Measurements from ENCODE around the gene SLC4A4. TPM values are rescaled to one million over a fixed set of nuclear protein-coding genes. Genes with fewer than 3 reads are reported as not detected.
A peak's percentile ranks its signal among the peaks of the same experiment; 100 is the strongest.

Gene SLC4A4
- total RNA-seq, 1 experiment from 2014 or later = 4.8 TPM

GRCh38 chr4:71356924-71357663, 18.3 kb downstream of the SLC4A4 start:
- no peak for DNase-seq (ENCODE audit: low spot score)

- no peak for DNase-seq (ENCODE audit: low spot score)
Measured at GRCh38 chr4:71360844-71361243, 22.0 kb downstream of the SLC4A4 start.

DNA sequence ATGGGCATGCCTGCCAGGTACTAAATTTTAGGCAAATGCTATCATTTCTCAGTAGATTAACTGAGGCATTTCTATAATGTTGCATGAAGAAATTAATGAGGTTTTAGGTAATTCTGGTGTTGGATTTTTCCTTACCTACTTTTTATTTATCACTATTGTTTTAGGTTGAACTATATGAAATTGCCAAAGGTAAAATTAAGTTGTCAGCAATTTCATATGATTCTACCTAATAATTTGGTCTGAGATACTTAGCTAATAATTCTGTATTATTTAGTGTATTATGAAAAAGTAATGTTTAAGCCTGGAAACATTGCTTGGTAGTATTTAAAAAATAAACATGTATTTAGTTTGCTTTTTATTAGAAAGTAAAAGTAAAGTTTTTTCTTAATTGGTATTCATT, 22.7 kb downstream of the SLC4A4 start:
- DNase-seq (ENCODE audit: low spot score) = no peak

DNA sequence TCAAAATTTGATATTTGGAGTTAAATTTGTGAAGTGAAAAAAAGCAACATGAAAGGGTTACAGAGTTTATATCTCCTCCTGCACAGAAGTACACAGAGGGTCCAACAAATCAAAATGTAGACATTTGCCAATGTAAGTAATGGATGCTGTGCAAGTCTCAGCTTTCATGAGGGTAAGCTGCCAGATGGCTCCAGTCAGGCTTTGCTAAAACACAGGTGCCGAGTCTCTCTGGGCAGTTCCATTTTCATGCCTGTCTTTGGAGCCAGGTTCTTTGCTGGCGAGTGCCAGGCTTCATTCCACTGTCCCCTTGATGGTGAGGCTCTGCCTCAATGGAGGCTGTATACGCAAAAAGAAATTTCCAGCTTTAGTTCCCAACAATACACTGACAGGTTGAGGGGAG, 27.9 kb downstream of the SLC4A4 start:
- no peak for DNase-seq (ENCODE audit: low spot score)

DNA sequence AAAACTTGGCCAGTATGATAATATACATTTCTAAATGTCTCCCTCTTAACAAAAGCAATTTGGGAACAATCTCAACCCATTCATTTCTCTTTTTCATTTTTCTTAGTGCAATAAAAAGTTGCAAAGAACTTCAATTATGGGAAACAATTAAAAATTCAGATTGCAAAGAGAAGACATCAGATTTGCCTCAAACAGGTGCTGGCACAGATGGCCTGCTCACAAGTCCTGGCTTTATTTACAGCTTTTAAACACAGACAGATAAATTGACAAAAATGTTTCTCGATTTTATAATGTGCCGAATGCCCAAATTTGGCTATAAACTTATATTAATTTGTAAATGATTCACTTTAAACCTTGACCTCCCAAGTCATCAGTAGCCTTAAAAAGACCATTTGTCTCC, 28.7 kb downstream of the SLC4A4 start:
- DNase-seq (ENCODE audit: low spot score) = no peak

DNA sequence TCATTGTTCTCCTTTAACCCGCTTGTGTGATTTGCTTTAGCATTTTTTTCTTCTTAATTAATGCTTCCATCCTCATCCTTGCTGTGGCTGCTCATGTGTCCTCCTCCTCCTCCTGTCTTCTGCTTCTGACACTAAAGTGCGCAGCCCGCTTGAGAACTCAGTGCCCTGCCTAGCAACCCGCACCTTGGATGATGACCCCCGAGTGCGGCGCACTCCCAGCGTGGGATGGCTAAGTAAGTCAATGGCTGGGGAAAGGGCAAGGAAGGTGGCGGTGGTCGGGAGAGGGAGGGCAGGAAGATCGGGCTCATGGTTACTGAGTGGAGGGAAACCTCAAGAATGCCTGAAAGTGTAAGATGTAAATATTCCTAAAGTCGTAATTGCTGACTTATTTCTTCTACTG, 30.1 kb downstream of the SLC4A4 start:
- no peak for DNase-seq (ENCODE audit: low spot score)

DNA sequence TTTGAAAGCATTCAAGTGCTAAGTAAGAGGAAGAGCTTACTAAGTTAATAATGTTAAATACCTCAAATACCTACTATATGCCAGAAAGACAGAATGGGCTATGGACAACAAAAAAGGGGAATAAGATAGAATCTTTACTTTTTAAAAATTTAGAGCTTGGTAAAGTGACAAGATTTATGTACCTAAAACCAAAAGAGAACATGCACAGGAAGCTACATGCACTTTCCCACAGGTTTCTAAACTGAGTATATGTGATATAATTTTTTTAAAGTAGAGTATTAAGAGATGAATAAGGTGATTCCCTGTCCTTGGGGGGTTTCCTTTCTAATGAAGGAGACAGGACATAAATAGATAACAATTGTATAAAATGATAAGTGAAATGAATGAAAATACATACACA, 30.7 kb downstream of the SLC4A4 start:
- no peak for DNase-seq (ENCODE audit: low spot score)

DNA sequence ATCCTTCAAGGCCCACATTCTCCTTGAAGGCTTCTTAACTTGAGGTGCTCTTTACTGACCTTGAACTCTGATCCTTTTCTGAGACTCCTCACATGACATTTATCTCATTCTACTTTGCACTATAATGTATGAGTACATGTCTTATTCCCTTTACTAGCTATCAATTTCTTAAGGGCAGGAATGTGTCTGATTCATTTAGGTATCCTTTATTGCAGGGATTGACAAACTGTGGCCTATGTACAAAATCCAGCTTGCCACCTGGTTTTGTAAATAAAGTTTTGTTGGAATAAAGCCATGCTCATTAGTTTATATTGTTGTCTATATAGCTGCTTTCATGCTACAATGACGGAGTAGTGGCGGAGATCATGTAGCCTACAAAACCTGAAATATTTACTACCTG, 36.7 kb downstream of the SLC4A4 start:
- DNase-seq (ENCODE audit: low spot score) = no peak

- DNase-seq (ENCODE audit: low spot score) = peak; percentile 63
Measured at GRCh38 chr4:71377561-71377960, 38.7 kb downstream of the SLC4A4 start.

DNA sequence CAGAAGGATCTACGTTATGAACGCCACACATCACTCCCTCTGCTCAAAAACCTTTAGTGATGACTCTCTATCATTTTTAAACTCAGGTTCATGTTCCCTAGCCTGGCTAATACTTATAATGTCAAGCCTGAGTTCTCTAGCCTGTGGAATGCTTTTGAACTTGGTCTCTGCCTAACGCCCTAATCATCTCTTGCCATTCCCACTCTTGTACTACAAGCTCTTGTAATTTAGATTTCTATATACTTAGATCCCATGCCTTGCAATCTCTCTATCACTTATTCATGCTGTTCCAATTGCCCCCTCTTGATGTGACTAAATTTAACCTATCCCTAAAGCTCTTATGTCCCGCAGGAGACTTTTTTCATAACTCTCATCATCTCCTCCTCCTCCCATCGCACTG, 40.3 kb downstream of the SLC4A4 start:
- no peak for DNase-seq (ENCODE audit: low spot score)

DNA sequence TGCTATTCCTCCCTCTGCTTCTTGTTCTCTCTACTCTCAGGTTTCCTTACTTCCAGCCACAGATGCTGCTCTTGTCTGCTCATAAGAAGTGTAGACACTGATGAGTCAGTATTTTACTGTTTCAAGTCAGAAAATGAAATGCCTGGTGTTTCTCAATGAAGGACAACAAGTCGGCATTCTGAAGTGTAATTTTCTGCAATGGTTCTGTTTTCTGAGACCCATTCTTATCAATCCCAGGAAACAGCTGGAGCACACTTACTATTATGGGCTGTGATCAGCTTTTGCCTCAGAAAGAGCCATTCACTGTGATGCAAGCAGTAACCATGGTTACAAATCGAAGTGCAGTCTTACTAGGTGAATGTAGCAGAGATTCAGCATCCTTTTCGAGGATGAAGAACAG, 42.0 kb downstream of the SLC4A4 start:
- DNase-seq (ENCODE audit: low spot score) = no peak

- DNase-seq (ENCODE audit: low spot score) = no peak
Measured at GRCh38 chr4:71382125-71382899, 43.5 kb downstream of the SLC4A4 start.

DNA sequence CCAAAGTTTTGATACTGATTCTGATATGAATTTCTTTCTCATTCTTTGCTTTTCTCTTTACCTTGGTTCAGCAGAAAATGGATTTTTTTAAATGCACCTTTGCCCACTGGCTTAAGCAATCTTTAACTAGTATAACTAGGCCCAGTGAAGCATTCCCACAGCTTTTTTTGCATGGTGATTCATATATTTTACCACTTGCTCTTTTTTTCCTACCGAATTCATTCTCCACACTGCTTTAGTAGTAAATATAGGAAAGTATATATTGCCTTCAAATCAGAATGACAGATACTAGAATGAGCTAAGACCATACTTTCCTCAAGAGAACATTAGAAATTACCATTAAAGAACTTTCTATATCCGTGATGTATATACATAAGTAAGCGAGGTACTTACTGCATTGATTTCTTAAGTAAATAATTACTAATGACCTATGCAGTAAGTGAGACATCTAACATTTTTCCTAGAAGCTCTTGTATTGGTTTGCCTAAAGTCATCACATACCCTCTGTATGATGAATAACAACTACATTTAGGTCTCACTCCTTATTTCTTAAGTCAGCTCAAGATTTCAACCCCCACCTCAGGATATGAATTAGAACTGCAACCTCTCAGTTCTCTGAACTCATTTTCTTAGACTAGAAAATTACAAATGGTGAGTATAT, 44.2 kb downstream of the SLC4A4 start:
- no peak for DNase-seq (ENCODE audit: low spot score)

- DNase-seq (ENCODE audit: low spot score) = no peak
Measured at GRCh38 chr4:71383984-71384383, 45.2 kb downstream of the SLC4A4 start.

DNA sequence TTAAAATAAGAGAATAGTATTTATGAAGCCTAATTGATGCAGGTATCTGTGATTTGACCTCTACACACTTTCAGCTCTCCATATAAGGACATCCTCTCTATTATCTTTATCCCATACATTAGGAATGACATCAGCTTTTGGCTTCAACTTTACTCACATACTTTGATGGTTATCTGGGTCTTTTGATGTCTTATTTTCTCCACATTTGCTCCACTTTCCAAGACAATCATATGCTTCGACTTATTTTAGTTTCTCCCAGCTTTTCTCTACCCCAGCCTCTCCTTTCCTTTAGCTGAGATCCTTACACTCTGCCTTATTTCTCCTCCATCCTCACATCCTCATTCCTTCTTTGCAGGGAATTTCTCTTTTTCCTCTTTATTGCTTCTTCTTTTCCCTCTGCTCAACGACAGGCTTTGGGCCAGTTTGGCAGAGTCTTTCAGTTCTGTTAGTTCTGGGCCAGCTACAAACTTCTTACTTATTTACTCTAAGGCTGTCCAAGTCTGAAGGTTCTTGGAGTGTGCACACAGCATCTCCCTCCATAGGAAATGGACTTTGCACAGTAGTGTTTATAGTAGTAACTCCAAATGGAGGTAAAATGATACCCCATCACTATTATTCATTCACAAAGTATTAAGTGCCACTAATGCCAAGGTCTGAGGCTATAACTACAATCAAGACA, 50.5 kb downstream of the SLC4A4 start:
- DNase-seq (ENCODE audit: low spot score) = peak; percentile 6

DNA sequence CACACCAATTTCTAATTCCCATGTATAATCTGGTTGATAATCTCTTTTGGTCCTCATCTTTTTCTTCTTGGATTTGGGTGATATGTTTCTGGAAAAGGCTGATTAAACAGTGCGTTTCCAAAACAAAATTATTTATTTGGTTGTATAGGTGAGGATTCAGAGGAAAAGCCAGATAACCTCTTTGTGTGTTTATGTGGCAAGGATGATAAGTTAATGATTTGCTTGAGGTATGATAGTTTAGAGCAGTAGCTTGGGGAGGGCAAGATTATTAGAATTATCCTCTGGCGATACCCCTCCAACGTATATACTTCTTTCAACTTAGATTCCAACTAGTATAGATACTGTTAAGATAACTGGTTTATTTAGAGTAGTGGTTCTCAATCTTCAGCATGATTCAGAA, 53.3 kb downstream of the SLC4A4 start:
- no peak for DNase-seq (ENCODE audit: low spot score)

DNA sequence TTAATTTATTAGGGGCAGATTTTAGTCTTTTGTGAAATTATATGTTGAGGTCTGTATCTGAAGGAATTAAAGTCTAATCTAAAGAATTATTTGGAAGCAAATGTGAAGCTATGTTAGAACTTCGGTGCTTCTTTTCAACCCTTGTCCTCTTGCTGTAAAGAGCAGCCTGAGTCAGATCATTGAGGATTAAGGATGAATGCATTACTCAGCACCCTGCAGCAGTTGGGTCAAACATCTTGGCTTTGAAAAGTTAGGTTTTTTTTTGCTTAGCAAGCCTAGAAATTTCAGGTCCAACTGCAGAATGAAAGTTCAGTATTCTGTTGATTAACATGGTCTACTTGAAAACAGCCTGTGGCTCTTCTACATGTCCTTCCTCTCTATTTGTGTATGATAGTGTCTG, 57.6 kb downstream of the SLC4A4 start:
- DNase-seq (ENCODE audit: low spot score) = no peak

GRCh38 chr4:71400810-71401209, 62.0 kb downstream of the SLC4A4 start:
- no peak for DNase-seq (ENCODE audit: low spot score)

- DNase-seq (ENCODE audit: low spot score) = no peak
Measured at GRCh38 chr4:71402616-71403015, 63.8 kb downstream of the SLC4A4 start.

- no peak for DNase-seq (ENCODE audit: low spot score)
Measured at GRCh38 chr4:71404049-71404448, 65.2 kb downstream of the SLC4A4 start.

DNA sequence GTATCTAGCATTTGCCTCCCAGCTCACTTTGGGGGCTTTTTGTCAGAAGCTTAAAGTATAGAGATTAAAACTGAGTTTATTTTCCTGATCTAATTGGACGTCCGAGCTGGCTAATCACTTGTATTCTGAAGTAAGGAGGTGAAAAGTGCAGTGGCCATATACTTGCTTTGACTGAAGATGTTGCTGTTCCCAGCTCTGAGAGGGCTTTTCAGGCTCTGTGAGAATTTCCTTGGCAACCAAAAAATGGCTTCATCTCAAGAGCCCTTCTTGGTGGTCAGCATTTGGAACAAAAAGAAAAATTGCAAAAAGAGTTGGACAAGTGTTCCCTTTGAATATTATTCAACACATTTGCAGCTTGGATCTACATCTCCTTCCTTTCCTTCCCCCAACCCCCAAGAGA, 67.0 kb downstream of the SLC4A4 start:
- no peak for DNase-seq (ENCODE audit: low spot score)

DNA sequence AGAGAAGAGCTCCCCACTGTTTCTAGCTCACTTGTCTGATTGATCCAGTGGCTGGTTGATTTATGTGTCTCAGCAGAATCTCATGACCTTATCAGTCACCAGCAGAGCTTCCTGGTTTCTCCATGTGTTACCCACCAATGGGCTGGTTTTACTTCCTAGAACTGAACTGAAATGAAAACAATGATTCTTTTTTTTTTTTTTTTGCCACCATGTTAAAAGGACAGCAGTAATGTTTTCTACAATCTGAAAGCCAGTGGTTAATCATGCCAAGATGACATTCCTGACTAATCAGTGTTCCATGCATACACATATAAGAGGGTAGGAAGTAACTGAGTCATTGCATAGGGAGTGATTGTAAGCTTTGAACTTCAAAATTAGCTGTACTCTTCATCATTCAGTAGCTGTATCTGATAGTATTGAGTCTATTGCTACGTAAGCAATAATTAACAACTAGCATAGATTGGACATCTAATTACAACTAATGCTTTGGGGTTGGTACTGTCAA, 67.7 kb downstream of the SLC4A4 start:
- no peak for DNase-seq (ENCODE audit: low spot score)

All from H4 (cell line).